Stimulated activated CD4-positive, alpha-beta T cell treated with anti-CD3 and anti-CD28 coated beads, TNF-alpha, amount 100 ng/mL, for 1 hour (primary cell): ENCODE measurements around the gene DGKI.

Source experiments
- DNase-seq, 3 donors: peaks; one replicate each; pipeline ENCODE4 v3.0.0-alpha.2; 2020; ENCODE audit warnings: low read depth in 3 of 3, low spot score in 1 of 3

The DGKI gene

DNA sequence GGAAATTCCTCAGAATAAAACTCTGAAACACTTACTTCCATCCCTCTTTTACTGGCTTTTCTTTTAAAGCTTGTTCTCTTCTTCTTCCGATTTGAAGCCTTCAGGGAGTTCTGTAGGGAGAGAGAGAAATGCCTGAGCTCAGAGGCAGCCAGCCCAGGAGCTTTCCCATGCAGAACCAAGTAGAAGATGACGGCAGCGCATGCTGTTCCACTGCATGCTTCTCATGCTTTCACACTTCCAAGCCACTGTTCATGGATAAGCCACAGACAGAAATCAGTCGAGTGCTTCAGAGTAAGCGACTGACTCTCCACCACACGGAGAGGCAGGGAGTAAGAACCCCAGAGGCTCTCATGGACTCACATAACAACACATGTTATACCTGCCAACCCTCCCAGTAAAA lies 237.3 kb downstream of the DGKI start:
- DNase-seq = no peak

DNA sequence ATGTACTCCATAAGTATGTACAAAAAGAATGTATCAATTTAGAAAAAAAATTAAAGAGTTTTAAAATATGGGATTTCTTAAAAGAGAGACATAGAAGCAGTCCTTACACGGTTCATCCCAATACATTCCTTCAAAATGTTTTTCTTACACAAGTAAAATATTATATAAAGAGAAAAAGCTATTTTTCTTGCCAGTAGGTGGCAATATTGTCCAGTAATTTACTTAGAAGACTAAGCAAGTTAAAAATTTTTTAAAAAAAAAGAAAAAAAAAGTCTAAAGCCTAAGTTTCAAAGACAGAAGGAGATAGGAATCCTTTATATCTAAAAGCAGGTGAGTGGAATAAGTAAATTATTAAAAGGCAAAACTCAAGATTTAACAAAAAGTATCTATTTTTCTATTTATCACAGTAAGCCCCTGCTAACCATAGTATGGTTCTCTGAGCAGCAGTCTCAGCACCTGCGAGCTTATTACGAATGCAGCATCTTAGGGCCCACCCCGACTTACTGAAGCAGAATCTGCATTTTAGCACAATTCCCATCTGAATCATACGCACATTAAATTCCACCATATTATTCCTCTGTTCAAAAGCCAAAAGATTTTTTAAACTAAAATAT lies 240.6 kb downstream of the DGKI start:
- no peak for DNase-seq

DNA sequence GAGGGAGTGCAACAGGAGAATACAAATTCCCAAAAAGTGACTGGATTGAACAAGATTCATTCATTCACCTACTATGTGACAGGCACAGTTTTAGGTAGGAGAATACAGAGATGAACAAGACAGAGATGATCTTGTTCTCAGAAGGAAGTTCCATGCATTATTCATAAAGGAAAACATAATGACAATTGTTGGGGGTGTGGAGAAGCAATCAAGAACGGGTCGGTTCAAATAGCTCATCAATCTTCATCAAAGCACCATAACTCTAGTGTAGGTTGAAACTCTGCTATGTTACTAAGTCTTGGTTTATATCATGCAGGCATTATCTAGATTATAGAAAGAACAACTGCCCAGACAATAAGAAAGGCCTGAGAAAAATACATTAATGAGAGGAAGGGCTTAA lies 243.7 kb downstream of the DGKI start:
- no peak for DNase-seq

DNA sequence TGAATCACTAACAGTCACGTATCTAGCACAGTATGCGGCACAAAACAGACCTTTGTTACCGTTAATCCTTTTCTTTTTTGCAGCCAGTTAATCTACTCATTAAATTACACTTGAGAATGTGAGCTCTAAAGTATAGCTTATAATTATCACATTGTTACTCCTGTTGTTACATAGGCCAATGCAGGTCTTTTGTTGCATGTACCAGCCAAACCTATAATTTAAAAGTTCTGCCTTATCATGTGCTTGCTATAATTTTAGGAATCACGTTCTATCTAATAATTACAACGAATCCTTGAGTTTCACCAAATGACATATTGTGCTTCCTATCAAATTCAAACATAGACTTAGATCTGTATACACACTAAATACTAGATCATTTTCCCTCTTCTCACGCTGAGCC lies 245.1 kb downstream of the DGKI start:
- DNase-seq = no peak

DNA sequence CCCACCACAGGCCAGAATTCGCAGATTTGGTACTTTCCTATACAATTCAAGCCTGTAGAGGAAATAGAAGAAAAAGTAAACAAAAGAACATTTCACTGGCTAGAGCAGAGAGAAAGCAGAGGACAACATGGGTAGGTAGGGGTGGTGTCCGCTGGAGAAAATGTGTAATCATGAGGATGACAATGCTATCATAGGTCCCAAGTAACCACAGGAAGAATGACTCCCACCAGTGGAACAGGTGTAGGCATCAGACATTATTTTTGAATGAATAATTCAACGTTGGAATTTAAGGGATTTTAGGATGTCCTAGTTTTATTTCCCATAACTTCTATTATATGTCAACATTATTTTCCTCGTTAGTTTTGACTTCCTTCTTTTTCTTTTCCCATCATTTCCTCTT lies 248.9 kb downstream of the DGKI start:
- DNase-seq = no peak

DNA sequence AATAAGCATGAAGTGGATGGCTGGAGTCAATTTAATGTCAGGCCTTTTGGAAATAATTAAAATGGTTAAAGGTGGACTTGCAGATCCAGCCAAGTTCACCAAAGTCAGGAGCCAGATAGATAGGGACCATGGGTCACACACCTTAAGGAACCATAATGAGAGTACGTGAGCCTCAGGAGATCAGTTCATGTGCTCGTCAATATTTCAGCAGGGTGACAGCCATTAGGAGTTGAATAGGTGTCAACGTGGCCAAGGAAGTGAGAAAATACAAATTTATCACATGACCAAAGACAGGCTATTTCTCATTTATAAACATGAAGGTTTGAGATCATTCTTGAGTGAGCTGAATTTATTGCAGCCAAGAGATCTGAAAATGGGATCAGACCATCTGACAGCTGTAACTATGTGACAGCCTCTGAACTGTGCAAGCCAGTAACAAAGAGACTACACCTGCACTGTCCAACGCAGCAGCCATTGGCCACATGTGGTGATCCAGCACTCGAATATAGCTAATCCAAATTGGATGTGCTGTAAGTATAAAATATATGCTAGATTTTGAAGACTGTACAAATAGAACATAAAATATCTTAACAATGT lies 253.6 kb downstream of the DGKI start:
- no peak for DNase-seq

DNA sequence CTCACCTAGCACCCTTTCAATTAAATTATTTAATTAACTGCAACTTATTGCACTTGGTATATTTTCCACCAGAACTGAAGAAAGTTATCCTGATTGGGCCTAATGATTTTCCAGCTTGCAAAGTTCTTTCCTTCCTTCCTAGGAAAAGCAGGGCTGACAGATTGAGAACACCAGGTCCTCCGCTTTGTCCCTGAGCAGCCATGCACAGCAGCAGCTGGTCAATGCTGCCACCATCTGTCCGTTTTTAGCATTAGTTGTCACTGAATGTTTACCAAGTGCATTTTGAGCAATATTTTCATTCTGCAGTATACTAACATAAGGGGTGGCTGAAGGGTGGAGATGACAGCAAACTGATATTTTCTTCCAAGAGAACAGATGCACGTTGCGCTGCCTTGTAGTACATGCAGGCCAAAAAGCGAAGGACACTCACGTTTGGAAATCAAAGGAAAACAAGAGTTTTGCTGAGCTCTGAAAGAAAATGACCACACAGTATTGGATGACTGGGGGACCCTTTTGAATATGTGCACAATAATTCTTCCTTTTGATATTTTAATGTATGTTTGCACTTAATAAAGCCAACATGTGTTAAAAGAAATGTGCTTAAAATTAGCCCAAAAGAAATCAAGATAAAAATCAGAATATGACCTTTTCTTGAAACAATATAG lies 254.4 kb downstream of the DGKI start:
- no peak for DNase-seq

DNA sequence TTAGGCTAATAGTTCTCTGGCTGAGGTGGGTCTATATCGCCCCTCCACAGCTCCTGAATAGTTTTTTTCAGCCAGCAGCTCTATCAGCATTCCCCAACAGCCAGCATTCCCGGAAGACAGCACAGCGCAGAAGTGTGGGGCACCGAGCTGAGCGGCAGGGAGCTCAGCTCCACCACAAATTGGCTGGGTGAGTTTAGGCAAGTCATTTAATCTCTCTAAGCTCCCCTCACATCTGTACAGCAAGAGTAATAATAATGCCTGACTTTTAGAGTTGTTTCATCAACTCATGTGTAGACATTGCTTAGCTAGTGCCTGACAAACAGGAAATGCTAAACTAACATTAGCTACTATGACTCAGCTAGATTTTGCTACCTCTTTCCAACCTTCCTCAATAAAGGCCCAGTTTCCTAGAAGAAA lies 255.3 kb downstream of the DGKI start:
- no peak for DNase-seq

DNA sequence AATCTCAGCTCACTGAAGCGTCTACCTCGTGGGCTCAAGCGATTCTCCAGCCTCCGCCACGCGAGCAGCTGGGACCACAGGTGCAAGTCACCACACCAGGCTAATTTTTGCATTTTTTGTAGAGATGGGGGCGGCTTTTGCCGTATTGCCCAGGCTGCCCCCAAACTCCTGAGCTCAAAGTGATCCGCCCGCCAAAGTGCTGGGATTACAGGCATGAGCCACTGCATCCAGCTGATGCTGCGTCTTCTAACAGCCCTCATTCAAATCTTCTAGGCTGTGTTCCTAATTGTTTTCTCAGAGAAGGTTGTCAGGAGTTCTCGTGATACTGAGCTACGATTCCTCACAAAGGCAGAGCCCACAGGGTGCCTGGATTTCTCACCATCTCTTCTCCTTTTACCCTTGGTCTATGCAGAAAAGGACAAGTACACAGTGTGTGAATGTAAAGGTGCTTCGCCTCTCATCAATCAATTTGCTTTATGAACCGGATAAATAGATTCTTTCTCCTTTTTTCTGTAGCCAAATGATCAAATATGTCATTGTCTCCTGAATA lies 255.9 kb downstream of the DGKI start:
- no peak for DNase-seq

DNA sequence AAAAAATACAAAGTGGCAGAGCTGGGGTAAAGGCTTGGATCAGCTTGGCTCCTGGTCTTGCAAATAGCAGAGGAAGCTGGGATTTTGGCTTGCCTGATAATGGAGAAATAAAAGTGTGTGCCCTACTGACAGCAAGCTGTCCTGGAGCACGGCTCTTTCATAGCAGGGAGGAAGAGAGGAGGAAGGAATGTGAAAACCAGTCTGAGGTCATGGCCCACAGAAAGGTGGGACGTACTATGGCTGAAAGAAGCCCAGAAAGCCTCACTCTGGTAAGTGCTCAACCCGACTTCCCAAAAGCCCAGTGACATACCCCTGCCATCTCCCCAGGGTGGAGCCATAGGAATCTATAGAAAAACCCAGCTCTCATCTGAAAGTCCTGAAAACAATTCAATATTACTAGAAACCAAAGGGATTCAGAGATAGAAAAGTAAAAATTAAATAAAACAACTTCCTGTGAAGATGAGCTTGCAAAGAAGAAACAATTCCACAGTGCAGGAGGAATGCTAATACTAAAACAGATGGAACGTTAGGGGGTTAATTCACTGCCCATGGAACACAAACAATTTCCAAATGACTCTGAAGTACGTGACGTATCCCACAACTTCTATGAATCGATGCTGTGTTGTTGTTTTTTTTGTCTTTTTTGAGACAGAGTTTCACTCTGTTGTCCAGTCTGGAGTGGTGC lies 256.6 kb downstream of the DGKI start:
- DNase-seq = no peak

DNA sequence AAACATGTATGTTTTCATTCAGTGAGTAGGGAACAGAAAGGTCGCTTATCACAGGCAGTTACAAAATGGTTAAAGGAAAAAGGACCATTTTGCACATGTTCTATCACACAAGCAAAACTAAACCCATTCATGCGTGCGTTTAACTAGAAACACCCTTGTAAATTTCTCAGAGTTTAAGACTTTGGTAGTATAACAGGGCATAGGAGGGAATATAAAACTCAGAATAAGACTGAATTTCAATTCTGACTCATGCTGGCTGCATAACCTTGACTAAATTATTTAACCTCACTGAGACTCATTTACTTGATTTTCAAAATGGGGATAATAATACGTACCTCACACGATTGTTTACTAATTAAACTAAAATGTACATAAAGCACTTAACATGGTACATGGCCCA lies 259.4 kb downstream of the DGKI start:
- DNase-seq = no peak

DNA sequence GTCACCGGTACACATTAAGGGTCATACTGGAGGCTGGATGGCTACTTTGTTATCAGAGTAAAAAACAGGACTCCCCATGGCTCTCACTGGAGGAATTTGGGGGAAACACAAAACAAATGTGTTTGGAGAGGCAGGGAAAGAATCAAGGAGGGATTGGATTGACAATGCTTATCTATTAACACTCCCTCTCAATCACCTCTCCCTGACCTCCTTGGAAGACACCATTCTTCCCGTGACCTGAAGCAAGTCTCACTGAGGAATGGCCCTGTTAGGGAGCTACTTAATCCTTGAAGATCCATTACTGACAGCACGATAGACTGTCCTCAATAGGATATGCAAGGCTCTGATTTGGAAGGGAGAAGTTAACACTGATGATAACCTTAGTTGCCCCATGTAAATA lies 261.2 kb downstream of the DGKI start:
- DNase-seq = no peak

DNA sequence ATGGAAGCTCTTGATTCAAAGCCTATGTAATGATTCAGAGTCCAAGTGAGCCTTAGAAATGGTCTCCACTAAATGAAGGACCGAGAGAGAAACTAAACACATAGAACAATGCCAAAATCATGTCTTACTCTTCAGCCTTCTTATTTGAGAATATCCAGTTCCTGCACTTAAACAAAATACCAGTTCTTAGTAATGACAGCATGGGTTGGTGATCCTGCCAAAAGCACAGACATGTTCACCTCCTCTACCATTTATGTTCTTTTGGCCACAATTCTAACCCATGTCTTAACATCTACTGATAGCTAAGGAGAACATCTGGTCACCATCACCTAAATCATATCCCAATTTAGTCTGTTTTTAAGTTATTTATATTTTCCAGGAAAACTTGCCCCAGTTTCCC lies 263.6 kb downstream of the DGKI start:
- DNase-seq = no peak

DNA sequence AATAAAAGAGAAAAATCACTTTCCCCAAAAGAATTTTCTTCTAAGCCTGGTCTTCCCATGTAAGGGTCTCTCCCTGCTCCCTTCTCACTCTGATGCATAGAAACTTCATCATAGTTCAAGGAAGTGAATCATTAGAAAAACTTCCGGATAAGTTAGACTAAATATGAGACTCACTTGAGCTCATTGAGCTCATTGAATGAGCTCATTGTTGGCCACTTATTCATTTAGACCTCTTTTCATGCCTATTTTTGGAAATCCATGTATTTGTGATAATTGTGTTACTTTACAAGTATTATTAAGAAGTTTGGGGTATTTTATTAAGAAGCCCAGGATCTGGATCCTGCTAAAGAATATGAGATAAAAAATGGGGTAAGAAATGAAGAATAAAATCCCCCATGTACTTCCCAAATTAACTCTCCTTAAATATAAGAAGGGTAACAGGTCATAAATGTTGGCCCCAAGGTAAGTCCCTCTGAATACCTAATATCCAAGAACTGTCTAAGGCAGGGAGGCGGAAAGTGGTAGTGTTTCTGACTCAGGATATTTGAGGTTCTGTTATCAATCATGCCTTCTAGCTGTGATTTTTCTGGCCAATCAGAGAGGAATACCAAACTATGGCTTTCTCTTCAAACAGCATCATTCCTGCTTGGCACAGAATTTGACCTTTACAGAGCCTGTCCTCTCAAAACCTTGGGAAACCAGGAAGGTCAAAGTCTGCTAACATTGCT lies 266.7 kb downstream of the DGKI start:
- DNase-seq = no peak

DNA sequence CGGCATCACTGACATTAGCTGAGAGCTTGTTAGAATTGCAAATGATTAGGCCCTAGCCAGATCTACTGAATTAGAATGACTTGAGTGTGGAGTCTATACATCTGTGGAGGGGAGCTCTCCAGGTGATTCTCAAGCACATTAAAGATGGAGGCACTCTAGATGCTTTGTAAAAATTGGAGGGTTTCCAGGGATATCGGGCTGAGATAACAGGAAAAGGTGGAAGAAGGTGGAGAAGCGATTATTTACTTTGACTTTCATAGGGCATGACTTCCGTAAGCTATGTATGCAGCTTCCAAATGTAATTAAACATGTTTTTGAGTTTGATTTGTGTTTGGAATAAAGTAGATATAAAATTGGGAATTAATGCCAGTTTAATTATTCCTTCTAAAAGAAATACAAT lies 268.2 kb downstream of the DGKI start:
- no peak for DNase-seq

DNA sequence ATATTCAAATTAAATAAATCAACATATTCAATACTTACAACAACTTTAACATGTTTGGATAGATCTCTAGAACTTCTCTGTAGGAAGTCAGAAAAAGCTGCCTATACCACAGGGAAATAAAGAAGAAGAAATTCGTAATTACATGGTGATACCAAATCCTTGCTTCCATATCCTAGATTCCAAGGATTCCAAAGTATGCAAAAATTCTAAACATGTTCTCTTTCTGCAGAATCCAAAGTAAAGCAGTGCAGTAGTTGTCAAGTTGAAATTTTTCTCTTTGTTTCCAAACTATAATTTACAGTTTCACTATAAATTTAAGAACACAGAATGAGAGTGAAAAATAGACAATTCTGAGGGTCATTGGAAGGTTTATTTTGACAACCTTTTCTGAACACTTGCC lies 269.6 kb downstream of the DGKI start:
- no peak for DNase-seq

DNA sequence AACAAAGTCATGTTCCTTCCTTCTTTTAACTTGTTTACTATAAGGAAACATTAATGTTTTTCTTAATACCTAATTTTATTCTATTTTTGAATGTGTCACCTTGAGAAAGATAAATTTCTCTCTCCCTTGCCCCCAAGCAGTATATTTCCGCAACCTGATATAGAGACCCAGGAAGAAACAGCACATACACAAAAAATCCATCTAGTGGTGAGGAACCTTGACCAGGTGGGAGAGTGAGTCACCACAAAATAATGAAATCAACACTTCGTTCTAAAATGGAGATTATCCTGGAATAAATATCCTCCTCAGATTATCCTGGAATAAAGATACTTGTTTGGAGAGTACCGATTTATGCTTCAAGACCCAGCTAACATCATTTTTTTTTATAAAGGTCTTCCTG lies 270.3 kb downstream of the DGKI start:
- DNase-seq = no peak

DNA sequence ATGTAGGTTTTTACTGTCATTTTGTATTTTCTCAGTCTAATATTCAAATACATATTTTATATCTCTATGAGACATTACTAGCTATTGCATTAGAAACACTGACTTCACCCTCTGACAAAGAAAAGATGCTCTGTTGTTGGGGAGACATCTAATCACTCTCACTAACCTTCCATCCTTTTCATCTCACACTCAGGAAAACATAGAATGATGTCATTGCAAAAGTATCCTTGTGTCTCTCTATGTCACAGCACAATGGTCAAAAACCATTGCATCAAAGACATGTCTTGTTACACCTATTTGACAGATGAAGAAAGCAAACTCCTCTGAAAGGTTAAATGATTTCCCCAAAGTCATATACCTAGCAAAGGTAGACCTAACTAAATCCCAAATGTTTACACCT lies 272.0 kb downstream of the DGKI start:
- no peak for DNase-seq

DNA sequence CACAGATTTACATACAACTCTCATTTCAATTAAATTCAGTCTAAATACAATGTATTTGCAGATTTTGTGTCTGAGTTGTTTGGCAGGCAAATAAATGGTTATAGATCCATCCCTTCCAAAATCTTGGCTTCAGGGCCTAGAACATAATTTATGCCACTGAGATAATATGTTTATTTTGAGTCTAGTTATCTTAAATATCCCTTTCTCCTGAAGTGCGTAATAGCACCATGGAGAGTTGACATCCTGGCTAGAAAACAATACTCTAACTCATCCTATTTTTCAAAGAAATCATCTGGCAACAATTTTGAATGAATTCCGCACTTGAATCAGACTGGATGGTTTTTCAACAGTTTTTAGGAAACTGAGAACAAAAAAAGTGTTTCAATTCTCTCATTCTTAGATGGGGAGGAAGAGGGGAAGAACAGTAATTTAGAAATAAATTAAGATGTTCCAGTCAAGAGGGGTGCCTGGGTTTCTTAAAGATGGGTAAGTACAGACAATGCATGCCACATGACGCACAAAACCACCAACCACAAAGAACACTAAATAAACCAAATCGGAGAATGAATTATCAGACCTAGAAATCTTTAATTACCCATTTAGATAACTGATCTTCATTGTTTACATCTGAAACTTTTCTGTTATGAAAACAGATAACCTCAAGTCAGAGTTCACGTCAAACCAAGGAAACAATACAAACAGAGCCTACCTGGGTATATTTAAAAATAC lies 274.6 kb downstream of the DGKI start:
- no peak for DNase-seq

DNA sequence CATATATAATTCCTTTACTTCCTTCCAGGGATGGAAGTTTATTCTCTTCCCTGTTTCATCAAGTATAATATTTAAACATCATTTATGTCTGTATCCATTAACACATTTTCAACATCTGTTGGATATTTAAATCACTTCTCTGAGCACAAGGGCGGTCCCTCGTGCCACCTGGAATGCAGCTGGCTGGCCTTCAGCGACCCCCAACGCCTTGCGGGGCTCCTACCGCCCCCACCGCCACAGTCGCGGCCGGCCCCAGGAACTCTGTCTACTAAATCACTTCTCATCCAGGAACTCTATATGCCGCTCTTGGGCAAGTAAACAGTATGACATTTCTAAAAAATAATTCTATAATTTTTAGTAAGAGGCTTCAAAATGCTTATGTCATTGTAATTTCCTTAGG lies 282.1 kb downstream of the DGKI start:
- no peak for DNase-seq

DNA sequence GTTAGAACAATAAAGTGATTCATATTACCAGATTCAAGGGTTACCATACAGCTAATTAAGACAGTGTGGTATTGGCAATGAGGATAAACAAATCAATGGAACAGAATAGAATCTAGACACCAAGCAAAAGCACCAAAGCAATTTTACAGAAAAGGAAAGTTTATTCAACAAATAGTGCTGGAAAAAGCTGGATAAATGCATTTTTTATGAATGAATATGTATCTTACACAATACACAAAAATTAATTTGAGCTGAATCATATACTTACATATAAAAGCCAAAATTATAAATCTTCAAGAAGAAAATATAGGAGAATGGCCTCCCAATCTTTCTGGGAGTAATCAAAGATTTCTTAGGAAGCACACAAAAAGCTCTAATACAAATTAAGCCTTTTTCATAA lies 282.8 kb downstream of the DGKI start:
- no peak for DNase-seq
